GM12892 (cell line): ENCODE data around the gene CDH13.

Experiments used
- POLR2A ChIP-seq: IDR thresholded peaks from 2 replicates; pipeline ENCODE4 v1.6.1; 2011; ENCODE audit warnings: low read depth, low read length, control low read depth
- POLR2AphosphoS5 ChIP-seq: IDR thresholded peaks from 2 replicates; pipeline ENCODE4 v1.6.1; 2011; ENCODE audit warnings: low read depth, low read length, control low read depth
- TAF1 ChIP-seq: IDR thresholded peaks from 2 replicates; pipeline ENCODE4 v1.6.1; 2011; ENCODE audit warnings: low read depth, mild to moderate bottlenecking, control low read depth, low read length, borderline replicate concordance

- TF ChIP-seq POLR2AphosphoS5 (no peak), POLR2A (no peak), TAF1 (no peak)
These were observed 766.0 kb downstream of the CDH13 start for GRCh38 chr16:83392743-83393142.
